Kidney (tissue), 14 donors: Measurements from ENCODE around the gene ITGAX. TPM values are rescaled to one million over a fixed set of nuclear protein-coding genes. Genes with fewer than 3 reads are reported as not detected.

Experiments
- DNase-seq, 5 donors: peaks; one replicate each; pipeline ENCODE4 v3.0.0-alpha.2; 2013 to 2020
- FAIRE-seq: peaks from 2 replicates; lab custom pipeline; 2012; peaks lifted over from hg19 to GRCh38; lab: Jason Lieb, UNC
- H3K27ac ChIP-seq, 2 donors: one replicate each; pipeline ENCODE4 v1.7.0; 2013; ENCODE audit warnings: low read depth in 2 of 2, low read length in 2 of 2, inconsistent platforms in 1 of 2
- H3K27me3 ChIP-seq: one replicate; pipeline ENCODE4 v1.7.1; 2013; ENCODE audit warnings: low read length, inconsistent platforms; ENCODE audit not compliant: control insufficient read depth, insufficient read depth
- H3K36me3 ChIP-seq, 3 donors: one replicate each; pipeline versions ENCODE4 v1.7.0 to v1.7.1; 2013; ENCODE audit warnings: low read length in 3 of 3, control low read depth in 1 of 3, inconsistent platforms in 1 of 3; ENCODE audit not compliant: insufficient read depth in 3 of 3, control insufficient read depth in 2 of 3
- H3K4me1 ChIP-seq, 3 donors: one replicate each; pipeline versions ENCODE4 v1.7.0 to v1.7.1; 2013; ENCODE audit warnings: low read length in 3 of 3, inconsistent platforms in 1 of 3, low read depth in 1 of 3; ENCODE audit not compliant: control insufficient read depth in 2 of 3, insufficient read depth in 2 of 3
- H3K4me3 ChIP-seq, 3 donors: one replicate each; pipeline versions ENCODE4 v1.7.0 to v1.8.1; 2013; ENCODE audit warnings: low read length in 3 of 3, control low read depth in 1 of 3, inconsistent platforms in 1 of 3
- H3K9ac ChIP-seq, 3 donors: one replicate each; pipeline versions ENCODE4 v1.7.0 to v1.7.1; 2013; ENCODE audit warnings: low read length in 3 of 3, control low read depth in 1 of 3, inconsistent platforms in 1 of 3
- H3K9me3 ChIP-seq, 3 donors: one replicate each; pipeline versions ENCODE4 v1.7.0 to v1.7.1; 2013; ENCODE audit warnings: low read length in 3 of 3, control low read depth in 1 of 3, inconsistent platforms in 1 of 3; ENCODE audit not compliant: control insufficient read depth in 2 of 3, insufficient read depth in 1 of 3
- intact Hi-C: fragments of 100-400 bp; cut with DNase I; formaldehyde crosslinking; loops from one replicate; pipeline ENCODE4 v1.11.1; 2022
- polyA plus RNA-seq: library from polyadenylated mRNA; stranded (reverse); fragments of 350-450 nt; fragmentation: Illumina TruSeq; extraction: RNeasy Lipid Tissue Mini Kit (QIAGEN cat#74804); gene quantifications from one replicate; pipeline ENCODE4 v1.2.3, GENCODE V29; 2014; ENCODE audit warnings: low read depth, low replicate concordance; ENCODE audit not compliant: insufficient read depth
- total RNA-seq: library from RNA; stranded (reverse); fragmentation: NEBNext Ultra II Directional; extraction: Animal tissue kit (Norgen Biotek cat#: 25700); gene quantifications from one replicate; pipeline ENCODE4 v1.2.1, GENCODE V29; 2021
- TF ChIP-seq, protein P1 (sequence below): IDR thresholded peaks from 3 replicates; pipeline ENCODE4 v1.5.1; 2012; ENCODE audit warnings: mild to moderate bottlenecking, moderate library complexity, borderline replicate concordance; ENCODE audit not compliant: insufficient read depth; ENCODE audit errors: extremely low read depth
- donor health status: control.
- donor health status: control.
- donor health status: control.
- donor health status: control.
- donor health status: control.
- donor health status: DM: yes; HTN: yes; CAD: no.
- donor health status: Normal renal cell carcinoma (clear cell type).

Gene ITGAX
- total and polyA plus RNA-seq, 2 donors from 2014 or later = 0.37 to 11.9 TPM

DNA sequence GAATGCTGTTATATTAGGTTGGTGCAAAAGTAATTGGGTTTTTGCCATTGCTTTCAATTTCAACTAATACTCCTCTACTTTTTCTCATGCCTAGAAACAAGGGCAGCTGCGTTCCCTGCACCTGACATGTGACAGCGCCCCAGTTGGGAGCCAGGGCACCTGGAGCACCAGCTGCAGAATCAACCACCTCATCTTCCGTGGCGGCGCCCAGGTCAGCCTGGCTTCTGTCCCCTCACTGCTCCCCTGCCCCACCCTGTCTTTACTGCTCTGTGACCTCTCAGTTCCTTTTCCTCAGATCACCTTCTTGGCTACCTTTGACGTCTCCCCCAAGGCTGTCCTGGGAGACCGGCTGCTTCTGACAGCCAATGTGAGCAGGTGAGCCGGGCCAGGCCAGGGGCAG is 21.7 kb downstream of the ITGAX start:
- Histone ChIP-seq H3K4me1 (no peaks in the 10 kb centered on the region), H3K9me3 (peaks cover 0 to 4% (median 0%) of the 10 kb centered on the region in 3 donors), H3K27me3 (no peaks in the 10 kb centered on the region), H3K9ac (no peak overlapping the region), H3K27ac (no peak overlapping the region), H3K4me3 (no peak overlapping the region), H3K36me3 (no peaks in the 10 kb centered on the region)
- DNase-seq = peak in 1 of 5 donors; percentile 38
- intact Hi-C loops = no loop called here
- TF ChIP-seq, protein P1, sequence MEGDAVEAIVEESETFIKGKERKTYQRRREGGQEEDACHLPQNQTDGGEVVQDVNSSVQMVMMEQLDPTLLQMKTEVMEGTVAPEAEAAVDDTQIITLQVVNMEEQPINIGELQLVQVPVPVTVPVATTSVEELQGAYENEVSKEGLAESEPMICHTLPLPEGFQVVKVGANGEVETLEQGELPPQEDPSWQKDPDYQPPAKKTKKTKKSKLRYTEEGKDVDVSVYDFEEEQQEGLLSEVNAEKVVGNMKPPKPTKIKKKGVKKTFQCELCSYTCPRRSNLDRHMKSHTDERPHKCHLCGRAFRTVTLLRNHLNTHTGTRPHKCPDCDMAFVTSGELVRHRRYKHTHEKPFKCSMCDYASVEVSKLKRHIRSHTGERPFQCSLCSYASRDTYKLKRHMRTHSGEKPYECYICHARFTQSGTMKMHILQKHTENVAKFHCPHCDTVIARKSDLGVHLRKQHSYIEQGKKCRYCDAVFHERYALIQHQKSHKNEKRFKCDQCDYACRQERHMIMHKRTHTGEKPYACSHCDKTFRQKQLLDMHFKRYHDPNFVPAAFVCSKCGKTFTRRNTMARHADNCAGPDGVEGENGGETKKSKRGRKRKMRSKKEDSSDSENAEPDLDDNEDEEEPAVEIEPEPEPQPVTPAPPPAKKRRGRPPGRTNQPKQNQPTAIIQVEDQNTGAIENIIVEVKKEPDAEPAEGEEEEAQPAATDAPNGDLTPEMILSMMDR = no peak
- FAIRE-seq = no peak

- TF ChIP-seq, protein P1 = no peak
- H3K4me3 ChIP-seq = no peak overlapping the region
- no peak overlapping the region for H3K27ac ChIP-seq
- H3K4me1 ChIP-seq = no peaks in the 10 kb centered on the region
- no peak overlapping the region for H3K9ac ChIP-seq
- DNase-seq (peak in 1 of 5 donors; percentile 53), FAIRE-seq (no peak)
- peaks cover 0 to 4% (median 0%) of the 10 kb centered on the region in 3 donors for H3K9me3 ChIP-seq
- H3K27me3 ChIP-seq = no peaks in the 10 kb centered on the region
- no peaks in the 10 kb centered on the region for H3K36me3 ChIP-seq
- intact Hi-C loops = no loop called here
Observed at GRCh38 chr16:31377210-31377903, 22.4 kb downstream of the ITGAX start.

DNA sequence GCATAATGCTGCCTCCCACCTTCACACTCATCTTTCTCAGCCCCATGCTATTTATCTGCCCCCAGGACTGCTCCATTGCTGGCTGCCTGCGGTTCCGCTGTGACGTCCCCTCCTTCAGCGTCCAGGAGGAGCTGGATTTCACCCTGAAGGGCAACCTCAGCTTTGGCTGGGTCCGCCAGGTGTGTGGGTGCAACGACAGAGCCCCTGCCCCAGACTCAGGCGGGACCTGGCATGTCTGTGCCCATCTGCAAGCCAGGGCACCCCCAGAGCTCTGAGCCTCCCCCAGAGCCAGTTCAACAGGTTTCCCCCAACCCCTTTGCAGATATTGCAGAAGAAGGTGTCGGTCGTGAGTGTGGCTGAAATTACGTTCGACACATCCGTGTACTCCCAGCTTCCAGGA is 25.2 kb downstream of the ITGAX start:
- no peak for FAIRE-seq
- H3K9ac ChIP-seq = no peak overlapping the region

More for the DNA sequence above, 25.2 kb downstream of the ITGAX start:
- no peak overlapping the region for H3K27ac ChIP-seq
- H3K27me3 ChIP-seq = no peaks in the 10 kb centered on the region
- H3K36me3 ChIP-seq = no peaks in the 10 kb centered on the region
- DNase-seq = no peak
- no peaks in the 10 kb centered on the region for H3K4me1 ChIP-seq
- TF ChIP-seq, protein P1 = no peak
- no peak overlapping the region for H3K4me3 ChIP-seq
- H3K9me3 ChIP-seq = peaks cover 0 to 3% (median 0%) of the 10 kb centered on the region in 3 donors
- intact Hi-C loops = no loop called here
